HEK293T (cell line): ENCODE measurements around the gene C2orf68.
"Not testable (repeated sequence)": the region's sequence is repeated elsewhere in the genome, so short reads cannot be mapped to it uniquely, and the experiment has no call there.

ENCODE experiments used
- ARNT ChIP-seq: fragments of 450-650 bp; IDR thresholded peaks from 2 replicates; pipeline ENCODE4 v1.6.1; 2017; ENCODE audit warnings: mild to moderate bottlenecking
- BHLHE40 ChIP-seq: fragments of 450-650 bp; IDR thresholded peaks from 2 replicates; pipeline ENCODE4 v1.6.1; 2016; ENCODE audit warnings: mild to moderate bottlenecking, moderate library complexity, borderline replicate concordance
- LEF1 ChIP-seq: fragments of 450-650 bp; IDR thresholded peaks from 2 replicates; pipeline ENCODE4 v1.6.1; 2017; ENCODE audit warnings: mild to moderate bottlenecking, borderline replicate concordance
- NFRKB ChIP-seq: fragments of 450-650 bp; IDR thresholded peaks from 2 replicates; pipeline ENCODE4 v1.6.1; 2016; ENCODE audit warnings: mild to moderate bottlenecking, moderate library complexity
- SP1 ChIP-seq: fragments of 450-650 bp; IDR thresholded peaks from 2 replicates; pipeline ENCODE4 v1.6.1; 2017

DNA sequence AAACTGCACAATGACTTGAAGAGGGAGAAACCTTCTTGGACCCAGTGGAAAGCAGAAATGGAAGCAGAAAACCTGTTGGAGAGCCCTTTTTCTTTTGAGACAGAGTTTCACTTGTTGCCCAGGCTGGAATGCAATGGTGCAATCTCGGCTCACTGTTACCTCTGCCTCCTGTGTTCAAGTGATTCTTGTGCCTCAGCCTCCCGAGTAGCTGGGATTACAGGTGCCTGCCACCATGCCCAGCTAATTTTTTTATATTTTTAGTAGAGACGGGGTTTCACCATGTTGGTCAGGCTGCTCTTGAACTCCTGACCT, 7.8 kb downstream of the C2orf68 start:
- TF ChIP-seq SP1, LEF1, BHLHE40, ARNT, NFRKB: not testable (repeated sequence)
